ENCODE data around the gene PCSK7. TPM values are rescaled to one million over a fixed set of nuclear protein-coding genes. Genes with fewer than 3 reads are reported as not detected.
A peak's percentile ranks its signal among the peaks of the same experiment; 100 is the strongest.

Gene PCSK7
- total and polyA plus RNA-seq, 12 donors: 20.5 to 47.0 (median 28.2) TPM

GRCh38 chr11:117232092-117232878, 412 bp upstream of the PCSK7 start, which contains the start of gene RNF214:
Gene RNF214 (plus strand): TSS chr11:117232671. CDS start chr11:117234273, 1,602 bp downstream.
- 0% methylated on average over 55 to 94 of the region's 94 CpGs for WGBS, 2 donors
- H3K4me3 ChIP-seq: peak within 1 kb of the TSS; percentile 51 to 100 (median 82)
- intact Hi-C loops (cut with DNase I): loop anchor here in 4 of 10 donors (2.0 to 10.0 kb wide), 5 partner anchors 83 to 445 kb away; partner anchors contain the start of genes BACE1 (in 3 of the 4) and ZPR1 (in 1 of the 4)
- H3K9me3 ChIP-seq: no peaks in the 10 kb centered on the region
- H3K4me1 ChIP-seq: peaks cover 8 to 34% (median 30%) of the 10 kb centered on the region in 9 donors
- peak; percentile 79 to 84 for DNase-seq
- ATAC-seq: peak; percentile 81 to 93 (median 88)
- H3K27me3 ChIP-seq: no peaks in the 10 kb centered on the region
- peaks cover 0 to 48% (median 28%) of the 10 kb centered on the region in 9 donors for H3K36me3 ChIP-seq
- peak within 1 kb of the TSS; percentile 96 to 100 (median 98) for H3K27ac ChIP-seq
- TF ChIP-seq CTCF (IDR thresholded peaks at IDR 0.05): peak; percentile 78 to 99 (median 94)

GRCh38 chr11:117230999-117231841, 653 bp downstream of the PCSK7 start:
- intact Hi-C loops (cut with DNase I): loop anchor here in 3 of 10 donors (5.0 to 10.0 kb wide), 4 partner anchors 84 to 444 kb away; partner anchors contain the start of genes BACE1 (in 2 of the 3) and ZPR1 (in 1 of the 3)
- WGBS, 2 donors: 11 to 12% methylated on average over 14 of the region's 14 CpGs
- Histone ChIP-seq H3K27ac (peak overlapping the region; percentile 96 to 100 (median 98)), H3K36me3 (peaks cover 0 to 46% (median 35%) of the 10 kb centered on the region in 9 donors), H3K9me3 (no peaks in the 10 kb centered on the region), H3K4me1 (peaks cover 8 to 40% (median 30%) of the 10 kb centered on the region in 9 donors), H3K4me3 (peak overlapping the region; percentile 51 to 100 (median 82)), H3K27me3 (no peaks in the 10 kb centered on the region)
- DNase-seq: no peak
- no peak for ATAC-seq
- no peak for TF ChIP-seq CTCF (IDR thresholded peaks at IDR 0.05)

- TF ChIP-seq CTCF (IDR thresholded peaks at IDR 0.05): no peak
- Histone ChIP-seq H3K4me1 (peaks cover 8 to 41% (median 30%) of the 10 kb centered on the region in 9 donors), H3K27me3 (no peaks in the 10 kb centered on the region), H3K9me3 (no peaks in the 10 kb centered on the region), H3K4me3 (peak overlapping the region in 6 of 10 donors; percentile 75 to 100 (median 84)), H3K36me3 (peaks cover 0 to 50% (median 37%) of the 10 kb centered on the region in 9 donors), H3K27ac (peak overlapping the region in 4 of 10 donors; percentile 26 to 100 (median 96))
- WGBS, 2 donors: 72 to 84% methylated on average over 12 of the region's 12 CpGs
- no peak for DNase-seq
- intact Hi-C loops (cut with DNase I): loop anchor here in 3 of 10 donors (5.0 to 10.0 kb wide), 4 partner anchors 84 to 443 kb away; partner anchors contain the start of genes BACE1 (in 2 of the 3) and ZPR1 (in 1 of the 3)
- ATAC-seq: no peak
These were observed 1.4 kb downstream of the PCSK7 start for GRCh38 chr11:117230286-117230961.
